Measurements from ENCODE around the gene TBX3. TPM values are rescaled to one million over a fixed set of nuclear protein-coding genes. Genes with fewer than 3 reads are reported as not detected.
A peak's percentile ranks its signal among the peaks of the same experiment; 100 is the strongest.

Gene TBX3
- total RNA-seq, 1 donor from 2014 or later = 27.2 TPM

DNA sequence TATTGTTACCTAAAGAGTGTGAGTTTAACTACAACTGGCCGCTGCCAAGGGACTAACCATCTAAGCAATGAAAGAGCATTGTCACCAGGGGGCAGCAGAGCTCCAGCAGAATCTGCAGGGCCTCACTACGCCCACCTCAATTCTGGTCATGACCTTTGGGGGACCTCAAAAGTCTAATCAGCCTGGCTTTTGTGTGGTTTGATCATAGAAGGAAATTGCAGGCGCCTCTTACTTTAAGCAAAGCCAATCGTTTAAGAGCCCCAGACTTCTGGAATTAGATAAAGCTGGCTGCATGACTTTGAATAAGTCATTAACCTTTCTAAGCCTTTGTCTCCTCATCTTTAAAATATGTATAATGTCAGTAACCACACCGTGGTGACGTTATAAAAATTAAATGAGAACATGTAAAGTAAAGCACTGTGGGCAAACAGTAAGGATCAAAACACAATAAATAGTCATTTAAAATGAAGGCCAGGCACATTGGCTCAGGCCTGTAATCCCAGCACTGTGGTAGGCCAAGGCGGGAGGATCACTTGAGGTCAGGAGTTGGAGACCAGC lies 58.6 kb downstream of the TBX3 start:
- Histone ChIP-seq H3K27ac (replicated peaks) (no peak overlapping the region), H3K4me3 (no peak overlapping the region), H3K9me3 (replicated peaks) (peaks cover 9% of the 10 kb centered on the region), H3K36me3 (no peaks in the 10 kb centered on the region), H3K27me3 (ENCODE audit: low read depth) (peaks cover 67% of the 10 kb centered on the region), H3K4me1 (no peaks in the 10 kb centered on the region)
- no peak for DNase-seq
- TF ChIP-seq, protein P1, sequence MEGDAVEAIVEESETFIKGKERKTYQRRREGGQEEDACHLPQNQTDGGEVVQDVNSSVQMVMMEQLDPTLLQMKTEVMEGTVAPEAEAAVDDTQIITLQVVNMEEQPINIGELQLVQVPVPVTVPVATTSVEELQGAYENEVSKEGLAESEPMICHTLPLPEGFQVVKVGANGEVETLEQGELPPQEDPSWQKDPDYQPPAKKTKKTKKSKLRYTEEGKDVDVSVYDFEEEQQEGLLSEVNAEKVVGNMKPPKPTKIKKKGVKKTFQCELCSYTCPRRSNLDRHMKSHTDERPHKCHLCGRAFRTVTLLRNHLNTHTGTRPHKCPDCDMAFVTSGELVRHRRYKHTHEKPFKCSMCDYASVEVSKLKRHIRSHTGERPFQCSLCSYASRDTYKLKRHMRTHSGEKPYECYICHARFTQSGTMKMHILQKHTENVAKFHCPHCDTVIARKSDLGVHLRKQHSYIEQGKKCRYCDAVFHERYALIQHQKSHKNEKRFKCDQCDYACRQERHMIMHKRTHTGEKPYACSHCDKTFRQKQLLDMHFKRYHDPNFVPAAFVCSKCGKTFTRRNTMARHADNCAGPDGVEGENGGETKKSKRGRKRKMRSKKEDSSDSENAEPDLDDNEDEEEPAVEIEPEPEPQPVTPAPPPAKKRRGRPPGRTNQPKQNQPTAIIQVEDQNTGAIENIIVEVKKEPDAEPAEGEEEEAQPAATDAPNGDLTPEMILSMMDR (IDR thresholded peaks at IDR 0.05; ENCODE audit: borderline replicate concordance) = peak; percentile 73
- intact Hi-C loops (cut with micrococcal nuclease) = no loop called here

DNA sequence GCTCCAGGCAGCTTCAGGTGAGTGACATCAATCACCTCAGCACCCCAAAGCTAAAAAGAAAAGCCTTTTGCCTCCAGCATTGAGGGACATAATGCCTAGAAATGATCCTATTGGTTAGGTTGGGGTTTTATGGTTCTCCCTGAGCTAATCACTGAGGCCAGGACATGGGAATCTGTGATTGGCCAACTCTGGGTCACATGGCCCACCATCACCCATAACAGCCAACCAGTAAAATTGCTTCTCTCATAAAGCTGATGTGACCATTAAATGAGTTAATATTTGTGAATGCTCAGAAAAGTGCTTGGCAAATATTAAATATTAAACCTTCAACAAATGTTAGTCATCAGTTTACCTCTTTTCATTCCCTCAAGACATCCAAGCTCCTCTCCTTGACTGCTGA lies 60.2 kb downstream of the TBX3 start:
- intact Hi-C loops (cut with micrococcal nuclease) = no loop called here
- TF ChIP-seq, protein P1 (IDR thresholded peaks at IDR 0.05; ENCODE audit: borderline replicate concordance) = no peak
- Histone ChIP-seq H3K27ac (replicated peaks) (no peak overlapping the region), H3K27me3 (ENCODE audit: low read depth) (peaks cover 68% of the 10 kb centered on the region), H3K4me1 (no peaks in the 10 kb centered on the region), H3K9me3 (replicated peaks) (peaks cover 9% of the 10 kb centered on the region), H3K4me3 (no peak overlapping the region), H3K36me3 (no peaks in the 10 kb centered on the region)
- DNase-seq = no peak

Data from left ventricle myocardium inferior (tissue), 1 donor.